NCI-H1930 (cell line): ENCODE measurements around the gene SYTL4.

Source experiments
- DNase-seq, 2 experiments: peaks; one replicate each; lab custom pipeline; 2025; lab: John Stamatoyannopoulos, UW

Gene SYTL4

DNA sequence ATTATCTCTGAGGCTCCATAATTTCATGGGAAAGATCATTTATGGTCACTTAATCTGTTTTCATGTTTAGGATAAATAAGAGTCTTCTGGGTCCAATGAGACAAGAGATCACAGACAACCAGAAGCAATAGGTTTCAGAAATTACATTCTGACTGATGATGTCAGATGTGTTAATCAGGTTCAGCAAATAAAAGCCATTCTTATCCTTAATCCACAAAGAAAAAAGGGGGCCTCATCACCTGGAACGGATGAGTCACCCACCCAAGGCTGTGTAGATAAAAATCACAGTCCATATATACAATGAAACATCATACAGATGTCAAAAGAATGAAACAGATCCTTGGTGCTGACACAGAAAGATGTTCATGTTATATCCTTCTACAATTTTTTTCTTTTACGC, 36.6 kb downstream of the SYTL4 start:
- peak; percentile 37 for DNase-seq

DNA sequence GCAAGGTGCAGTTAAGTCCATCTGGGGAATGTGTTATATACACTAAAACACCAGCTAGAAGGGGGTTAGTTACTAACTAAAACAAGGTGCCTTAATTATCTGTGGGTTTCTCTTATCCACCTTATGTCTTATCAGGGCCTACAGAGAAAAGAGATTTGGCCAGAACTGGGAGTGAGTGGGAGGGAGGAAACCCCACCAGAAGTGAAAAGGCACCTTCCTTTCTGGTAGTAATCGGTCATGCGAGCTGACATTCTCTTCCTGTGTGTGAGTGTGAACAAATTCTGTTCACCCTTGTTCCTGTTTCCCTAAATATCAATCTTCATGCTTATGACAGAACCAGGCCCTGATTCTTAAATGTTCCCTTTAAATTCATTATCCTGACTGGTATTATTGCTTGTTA, 44.4 kb downstream of the SYTL4 start:
- no peak for DNase-seq

DNA sequence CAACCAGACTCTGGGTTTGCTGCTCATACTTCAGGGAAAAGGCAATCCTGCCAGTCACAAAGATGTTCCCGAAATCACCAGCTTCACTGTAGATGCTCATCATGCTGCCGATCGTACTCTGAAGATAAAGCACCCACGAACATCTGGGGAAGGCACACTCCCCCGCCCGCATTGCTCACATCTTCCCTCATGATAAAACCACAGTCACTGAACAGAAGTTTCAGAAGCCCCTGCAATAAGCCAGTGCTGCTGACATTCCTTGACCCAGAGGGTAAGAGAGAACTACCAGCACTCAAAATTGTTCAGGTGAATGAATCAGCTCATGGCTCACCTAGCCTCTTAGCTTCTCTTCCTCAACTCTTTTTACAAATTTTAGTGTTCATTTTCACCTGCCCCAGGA, 44.8 kb downstream of the SYTL4 start:
- no peak for DNase-seq

DNA sequence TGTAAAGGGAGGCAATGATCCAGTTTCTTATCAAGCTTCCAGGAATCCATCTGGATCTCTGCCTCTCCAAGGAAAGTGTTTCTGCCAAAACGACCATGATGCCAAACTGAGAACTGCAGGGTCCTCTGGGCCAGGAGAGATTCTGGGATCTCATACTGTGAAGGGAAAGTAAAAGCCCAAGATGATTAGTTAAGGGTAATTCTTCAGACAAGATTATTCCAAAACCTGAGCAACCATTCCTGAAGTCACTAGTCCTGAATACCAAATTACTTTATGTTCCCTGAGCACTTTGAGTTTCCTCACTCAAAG, 46.0 kb downstream of the SYTL4 start:
- DNase-seq, result no peak

DNA sequence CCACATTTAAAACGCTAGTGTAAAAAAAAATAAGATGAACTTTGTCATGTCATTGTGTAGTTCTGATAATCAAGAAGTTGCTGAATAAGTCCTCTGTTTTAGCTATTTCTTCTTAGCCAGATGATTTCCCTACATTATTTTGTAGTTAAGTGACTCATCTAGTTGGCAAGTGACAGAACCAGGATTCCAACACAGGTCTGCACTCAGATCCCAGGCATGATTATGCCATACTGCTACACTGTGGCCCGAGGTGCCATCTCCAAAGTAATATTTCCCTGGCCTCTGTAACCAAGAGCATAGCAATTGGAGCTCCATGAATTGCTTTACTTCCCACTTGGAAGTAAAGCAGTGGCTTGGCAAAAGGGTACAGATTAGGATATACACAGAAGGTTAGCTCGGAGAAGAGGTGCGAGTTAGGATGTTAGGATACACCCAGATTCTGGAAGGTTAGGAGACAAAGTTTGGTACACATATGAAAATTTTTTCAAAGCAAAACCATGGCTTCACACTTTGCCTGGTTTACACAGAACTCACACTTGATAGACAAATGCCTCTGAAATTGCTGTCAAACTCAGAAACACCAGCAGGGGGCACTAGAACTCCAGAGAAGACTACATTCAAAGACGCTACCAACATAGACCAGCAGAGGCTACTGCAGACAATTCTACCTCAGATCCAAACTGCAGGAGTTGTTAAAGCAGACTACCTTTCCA, 46.5 kb downstream of the SYTL4 start:
- peak; percentile 52 to 79 for DNase-seq

DNA sequence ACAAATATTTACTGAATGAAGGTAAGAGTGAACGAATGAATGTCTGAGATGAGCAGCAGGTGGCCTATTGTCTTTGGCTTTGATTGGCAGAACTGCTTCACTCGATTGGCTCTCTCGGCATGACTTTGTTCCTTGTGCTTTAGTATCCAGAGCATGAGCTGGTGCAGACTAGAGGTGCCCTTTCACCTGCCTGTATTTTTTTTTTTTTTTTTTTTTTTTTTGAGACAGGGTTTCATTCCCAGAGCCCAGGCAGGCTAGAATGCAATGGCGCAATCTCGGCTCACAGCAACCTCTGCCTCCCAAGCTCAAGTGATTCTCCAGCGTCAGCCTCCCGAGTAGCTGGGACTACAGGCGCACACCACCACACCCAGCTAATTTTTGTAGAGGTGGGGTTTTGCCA, 49.0 kb downstream of the SYTL4 start:
- no peak for DNase-seq

DNA sequence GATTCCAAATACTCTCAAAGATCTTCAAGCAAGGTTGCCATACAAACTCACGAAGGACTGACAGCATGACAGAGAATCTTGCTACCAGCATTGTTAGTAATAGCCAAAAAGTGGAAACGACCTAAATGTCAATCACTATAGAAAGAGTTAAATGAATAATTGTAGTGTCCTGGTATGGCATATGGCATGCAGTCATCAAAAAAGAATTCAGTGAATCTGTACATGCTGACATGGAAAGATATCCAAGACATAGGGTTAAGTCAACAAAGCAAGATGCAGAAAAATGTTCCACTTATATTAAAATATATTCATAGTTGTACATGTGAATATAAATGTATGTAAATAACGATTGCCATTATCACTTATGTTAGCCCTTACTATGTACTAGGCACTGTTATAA, 50.3 kb downstream of the SYTL4 start:
- no peak for DNase-seq

DNA sequence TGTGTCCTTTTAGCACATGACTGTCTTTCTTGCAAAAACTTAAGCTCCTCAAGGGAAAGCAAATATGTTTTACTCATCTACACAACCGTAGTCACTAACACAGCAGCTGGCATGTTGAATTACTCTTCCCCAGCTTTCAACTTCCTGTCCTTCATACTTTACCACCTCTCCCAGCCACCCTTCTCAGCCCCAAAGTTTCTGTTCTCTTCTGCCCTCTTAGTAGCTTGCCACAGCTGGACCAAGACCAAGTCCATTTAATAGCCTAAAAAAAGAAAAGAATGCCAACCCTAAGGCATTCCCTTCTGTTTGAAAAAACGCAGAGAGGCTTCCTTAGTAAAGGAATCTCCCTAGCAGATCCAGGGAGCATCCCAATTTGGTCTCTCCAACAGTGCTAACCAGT, 51.2 kb downstream of the SYTL4 start:
- no peak for DNase-seq

DNA sequence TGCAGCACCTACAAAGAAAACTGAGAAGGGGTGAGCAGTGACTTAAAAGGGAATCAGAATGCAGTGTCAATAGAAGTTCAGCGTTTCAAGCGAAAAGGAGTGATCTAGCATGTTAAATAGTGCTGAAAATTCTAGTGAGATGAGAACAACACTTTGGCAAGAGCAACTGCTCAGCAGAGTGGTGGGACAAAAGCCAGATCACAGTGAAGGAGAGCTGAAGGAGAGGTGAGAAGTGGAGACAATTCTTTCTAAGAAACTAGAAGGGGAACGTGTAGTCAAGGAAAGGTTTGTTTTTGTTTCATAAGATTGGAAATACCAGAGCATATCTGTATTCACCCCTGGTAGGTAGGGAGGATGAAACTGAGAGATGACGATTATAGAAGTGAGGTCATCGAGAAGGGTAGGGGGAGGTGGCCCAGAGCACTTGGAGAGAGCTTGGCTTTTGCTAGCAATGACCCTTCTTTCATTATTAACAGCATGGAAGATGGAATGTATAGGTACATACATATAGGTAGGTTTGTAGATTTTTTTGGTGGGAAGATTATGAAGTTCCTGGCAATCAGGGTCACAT, 54.2 kb downstream of the SYTL4 start:
- no peak for DNase-seq

DNA sequence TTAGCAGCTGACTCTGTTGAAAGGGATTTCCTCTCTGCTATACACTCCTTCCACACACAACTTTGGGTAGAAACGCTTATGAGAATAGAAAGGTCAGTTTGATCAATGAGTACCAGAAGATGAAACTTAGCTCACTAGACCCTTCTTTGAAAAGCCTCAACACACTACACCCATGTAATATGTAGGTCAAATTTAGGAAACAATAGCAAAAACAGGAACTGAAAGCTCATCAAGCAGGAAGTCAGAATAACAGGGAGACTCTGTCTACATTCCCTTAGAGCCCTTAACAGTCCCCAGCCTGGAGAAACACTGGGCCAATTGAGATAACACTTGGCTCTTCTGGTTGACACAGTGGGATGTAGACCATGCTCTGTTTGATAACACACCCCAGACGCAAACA, 57.2 kb downstream of the SYTL4 start:
- no peak for DNase-seq

DNA sequence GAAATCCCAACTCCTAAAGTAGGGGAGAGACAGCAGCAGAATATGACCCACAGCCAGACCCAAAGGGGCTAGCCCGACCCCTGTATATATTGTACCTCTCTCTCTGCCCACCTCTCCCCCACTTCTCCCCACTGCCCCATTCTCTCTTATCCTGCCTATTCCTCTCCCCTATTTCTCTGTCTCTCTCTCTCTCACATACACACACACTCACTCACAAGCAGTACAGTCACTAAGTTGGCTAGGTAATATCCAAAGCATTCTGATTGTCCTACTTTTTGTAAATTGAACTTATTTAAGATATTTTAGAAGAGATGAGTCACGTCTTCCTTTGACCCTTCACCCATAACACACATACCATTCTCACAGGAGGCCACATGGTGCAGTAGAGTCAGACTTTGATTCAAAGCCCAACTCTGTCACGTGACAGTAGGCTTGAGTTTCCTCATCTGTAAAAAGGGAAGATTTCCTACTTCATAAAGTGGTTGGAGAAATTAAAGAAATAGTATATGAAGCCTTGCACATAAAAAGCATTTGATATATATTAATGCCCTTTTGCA, 58.4 kb downstream of the SYTL4 start:
- no peak for DNase-seq

DNA sequence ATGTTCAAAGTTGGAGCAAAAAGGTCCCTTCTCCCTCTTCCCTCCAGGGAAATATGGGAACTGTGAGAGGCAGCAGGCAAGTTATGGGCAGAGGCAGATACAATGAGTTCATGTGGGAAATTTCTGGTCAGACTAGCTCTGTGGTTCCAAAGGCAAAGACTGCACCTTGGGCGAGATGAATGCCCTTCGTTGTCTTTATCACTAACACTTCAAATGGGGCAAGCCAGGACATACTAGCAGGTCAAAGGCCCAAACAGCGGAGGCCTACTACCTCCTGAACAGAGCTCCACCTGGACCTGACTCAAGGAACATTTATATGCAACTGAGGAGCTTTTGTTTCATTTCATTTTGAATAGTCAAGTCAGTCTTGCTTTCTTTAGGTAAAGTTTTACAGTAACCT, 59.0 kb downstream of the SYTL4 start:
- DNase-seq, result no peak

DNA sequence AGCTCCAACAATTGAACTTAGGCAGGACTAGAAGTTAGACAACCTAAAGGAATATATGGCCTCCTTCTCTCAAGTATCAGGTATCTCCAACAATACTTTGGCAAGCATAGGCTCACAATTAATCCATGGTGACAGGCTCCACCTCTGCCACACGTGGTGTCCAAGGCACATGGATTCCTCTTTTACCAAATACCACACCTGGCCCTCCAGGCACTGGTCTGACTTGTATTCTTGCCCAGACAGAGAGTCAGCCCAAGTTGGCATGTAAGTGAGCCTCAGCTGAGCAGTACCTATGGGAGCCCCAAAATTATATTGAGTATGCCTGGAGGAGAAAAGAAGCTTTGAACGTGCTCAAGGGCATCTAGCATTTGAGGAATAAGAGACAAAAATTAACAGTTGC, 68.3 kb downstream of the SYTL4 start:
- no peak for DNase-seq

DNA sequence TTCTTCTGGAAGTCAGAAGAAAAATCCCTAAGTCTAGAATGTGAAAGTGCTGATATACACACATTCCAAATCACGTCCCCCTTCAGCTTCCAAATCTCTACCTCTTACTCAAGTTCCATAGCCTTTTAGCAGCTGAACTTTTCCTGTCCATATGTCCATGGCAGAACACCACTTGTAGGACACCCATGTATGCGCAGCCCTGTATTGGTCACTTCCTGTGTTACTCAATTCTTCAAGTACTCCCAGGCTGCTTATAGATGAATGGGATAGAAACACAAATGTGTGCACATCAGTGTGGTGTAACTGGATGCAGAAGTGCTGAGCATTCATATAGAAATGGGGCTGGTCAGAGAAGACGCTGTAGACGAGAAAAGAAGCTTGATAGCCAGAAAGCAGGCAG, 69.1 kb downstream of the SYTL4 start:
- no peak for DNase-seq

DNA sequence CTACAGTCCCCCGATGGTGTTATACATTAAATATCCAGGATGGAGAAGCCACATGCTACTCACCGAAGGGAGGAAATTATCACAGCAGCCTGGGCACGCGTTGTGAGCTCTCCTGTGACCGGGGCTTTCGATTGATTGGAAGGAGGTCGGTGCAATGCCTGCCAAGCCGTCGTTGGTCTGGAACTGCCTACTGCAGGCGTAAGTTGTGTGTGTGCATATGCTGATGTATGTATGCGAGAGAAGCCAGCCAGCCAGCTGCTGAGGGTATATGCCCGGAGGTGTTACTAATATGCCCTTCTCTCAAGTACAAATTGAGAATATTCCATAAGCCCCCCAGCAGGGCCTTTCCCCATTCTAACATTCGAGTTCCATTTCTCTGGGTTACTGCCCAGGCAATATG, 69.8 kb downstream of the SYTL4 start:
- DNase-seq, result no peak

DNA sequence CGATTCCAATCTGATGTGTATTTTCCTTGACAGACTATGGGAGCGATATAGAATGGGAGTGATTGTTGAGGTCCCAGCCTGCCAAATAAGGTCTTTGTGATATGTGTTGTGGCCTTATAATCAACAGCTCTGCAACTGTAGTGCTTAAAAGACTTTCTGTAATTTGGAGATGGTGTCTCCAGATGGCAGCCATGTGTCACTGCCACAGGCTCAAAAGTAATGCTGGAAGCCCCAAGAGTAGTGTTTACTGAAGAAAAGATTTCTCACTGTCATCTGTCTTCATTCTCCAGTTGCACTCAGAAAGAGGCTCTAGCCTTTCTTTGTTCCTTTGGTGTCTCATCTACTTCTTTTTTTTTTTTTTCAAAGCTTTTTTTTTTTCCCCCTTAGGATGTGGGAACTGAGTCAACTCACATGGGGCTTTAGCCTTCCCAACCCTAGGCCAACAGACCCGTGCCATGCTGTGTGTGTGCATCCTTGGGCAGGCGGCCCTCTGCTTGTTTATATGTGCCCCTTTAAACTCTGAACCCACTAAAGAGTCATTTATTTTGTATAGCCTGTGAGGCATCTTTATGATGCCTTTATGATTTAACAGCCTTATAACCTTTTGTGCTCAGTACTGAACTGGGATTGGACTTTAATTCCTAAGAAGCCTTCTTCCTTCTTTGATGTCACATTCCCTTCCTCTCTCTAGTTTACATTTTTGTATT, 72.3 kb downstream of the SYTL4 start:
- no peak for DNase-seq

DNA sequence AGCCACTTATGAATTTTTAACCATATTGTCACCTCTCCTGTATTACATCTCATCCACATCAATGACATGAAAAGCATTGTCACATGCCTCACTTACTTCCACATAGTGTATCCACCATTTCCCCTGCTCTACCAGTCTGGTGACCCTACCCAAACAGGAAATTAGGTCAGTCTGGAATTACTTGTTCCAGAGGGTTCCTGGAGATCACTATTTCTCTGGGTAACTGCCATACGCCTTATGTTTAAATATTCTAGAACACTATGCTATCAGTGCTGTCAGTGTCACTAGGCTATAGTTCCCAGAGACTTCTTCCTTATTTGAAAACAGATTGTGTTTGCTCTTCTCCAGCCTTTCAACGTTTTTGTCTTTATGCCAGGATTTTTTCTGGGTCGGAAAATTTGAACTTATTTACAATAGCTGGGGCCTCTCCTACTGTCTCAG, 73.0 kb downstream of the SYTL4 start:
- DNase-seq, result no peak

DNA sequence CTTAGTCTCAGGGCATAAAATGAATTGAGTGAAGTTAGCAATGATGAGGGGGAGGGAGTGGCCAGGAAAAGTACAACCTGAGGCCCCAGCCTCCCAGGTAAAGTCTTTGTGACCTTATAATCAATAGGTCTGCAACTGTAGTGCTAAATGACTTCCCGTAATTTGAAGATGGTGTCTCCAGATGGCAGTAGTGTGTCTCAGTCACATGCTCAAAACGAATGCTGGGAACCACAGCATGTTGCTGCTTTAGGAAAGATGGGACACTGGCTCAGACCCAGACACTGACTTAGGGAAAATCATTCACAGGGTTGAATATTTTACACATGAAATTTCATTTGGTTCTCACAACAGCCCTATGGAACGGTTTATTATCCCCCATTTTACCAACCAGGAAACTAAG, 77.7 kb downstream of the SYTL4 start:
- DNase-seq, result peak in 1 of 2 experiments; percentile 2

DNA sequence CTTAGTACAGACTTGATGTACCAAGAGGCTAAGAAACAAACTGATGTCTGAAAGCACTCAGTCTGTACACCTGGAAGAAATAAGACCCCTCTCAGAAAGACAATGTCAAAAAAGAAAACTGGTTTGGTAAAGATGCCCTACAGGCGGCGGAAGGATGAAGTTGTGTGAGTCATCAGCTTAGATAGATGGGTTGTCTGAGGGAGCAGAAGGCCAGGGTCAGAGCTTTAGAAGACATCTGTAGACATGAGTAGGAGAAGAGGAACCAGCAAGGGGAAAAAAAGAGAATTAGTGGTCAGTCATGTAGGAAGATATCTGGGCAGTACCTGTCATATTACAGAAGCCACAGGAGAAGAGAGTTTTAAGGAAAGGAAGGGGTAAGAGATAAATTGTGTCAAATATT, 79.7 kb downstream of the SYTL4 start:
- DNase-seq, result no peak

DNA sequence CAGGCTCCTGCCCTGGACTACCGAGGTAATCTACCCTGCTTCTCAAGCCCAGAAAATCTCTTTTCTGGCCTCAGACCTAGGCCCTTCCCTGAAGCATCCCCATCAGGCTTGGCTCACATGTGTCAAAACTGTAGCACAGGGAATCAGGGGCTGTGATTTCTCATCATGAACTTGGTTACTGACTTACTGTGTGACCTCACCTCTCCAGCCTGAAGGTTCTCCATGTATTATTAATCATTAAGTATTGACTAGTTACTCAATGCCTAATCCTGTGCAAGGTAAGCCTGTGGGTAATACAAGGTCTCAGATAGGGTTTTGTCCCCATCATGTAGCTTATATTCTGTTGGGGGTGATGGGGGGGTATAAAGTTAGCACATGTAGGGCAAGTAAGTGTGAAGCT, 81.1 kb downstream of the SYTL4 start:
- no peak for DNase-seq

DNA sequence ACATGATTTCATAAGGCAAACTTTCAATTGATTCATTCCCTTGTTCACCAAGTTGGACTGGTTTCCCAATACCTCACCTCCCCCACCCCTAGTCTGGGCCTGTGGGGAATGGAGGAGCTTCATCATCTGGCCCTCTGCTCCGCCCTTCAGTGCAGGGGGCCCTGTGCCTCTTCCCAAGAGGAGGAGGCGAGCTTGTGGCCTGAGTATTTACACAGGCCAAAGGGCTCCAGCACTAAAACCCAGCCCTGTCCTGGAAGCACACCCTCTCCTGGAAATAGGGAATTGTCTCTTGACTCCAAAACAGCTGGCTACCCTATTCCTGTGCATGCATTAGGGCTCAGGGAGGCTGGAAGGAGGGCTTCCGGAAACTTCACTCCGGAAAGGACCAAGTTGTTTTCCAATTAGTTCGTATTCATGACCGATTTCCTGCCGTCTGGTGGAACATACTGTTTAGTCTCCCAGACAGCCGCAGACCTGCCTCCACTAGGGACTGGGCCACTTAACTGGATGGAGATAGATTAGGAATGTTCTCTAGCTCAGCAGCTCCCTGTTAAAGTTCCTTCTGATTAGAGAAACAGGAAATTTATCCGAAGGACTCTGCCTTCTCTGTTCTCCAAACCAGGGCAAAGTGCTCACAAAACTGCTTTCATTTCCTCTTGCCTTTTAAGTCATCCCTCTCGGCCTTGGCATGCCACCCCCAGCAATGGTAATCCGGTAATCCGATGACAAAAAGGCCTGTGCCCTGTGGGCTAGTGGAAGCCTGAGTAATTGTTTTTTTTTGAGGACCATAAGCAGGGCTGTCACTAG, 82.2 kb downstream of the SYTL4 start:
- no peak for DNase-seq
